ENCODE data around the gene SH3RF2.
"Not testable (repeated sequence)": the region's sequence is repeated elsewhere in the genome, so short reads cannot be mapped to it uniquely, and the experiment has no call there.

SH3RF2 gene

GRCh38 chr5:145981589-145982571, 45.5 kb downstream of the SH3RF2 start:
- DNase-seq: no peak

DNA sequence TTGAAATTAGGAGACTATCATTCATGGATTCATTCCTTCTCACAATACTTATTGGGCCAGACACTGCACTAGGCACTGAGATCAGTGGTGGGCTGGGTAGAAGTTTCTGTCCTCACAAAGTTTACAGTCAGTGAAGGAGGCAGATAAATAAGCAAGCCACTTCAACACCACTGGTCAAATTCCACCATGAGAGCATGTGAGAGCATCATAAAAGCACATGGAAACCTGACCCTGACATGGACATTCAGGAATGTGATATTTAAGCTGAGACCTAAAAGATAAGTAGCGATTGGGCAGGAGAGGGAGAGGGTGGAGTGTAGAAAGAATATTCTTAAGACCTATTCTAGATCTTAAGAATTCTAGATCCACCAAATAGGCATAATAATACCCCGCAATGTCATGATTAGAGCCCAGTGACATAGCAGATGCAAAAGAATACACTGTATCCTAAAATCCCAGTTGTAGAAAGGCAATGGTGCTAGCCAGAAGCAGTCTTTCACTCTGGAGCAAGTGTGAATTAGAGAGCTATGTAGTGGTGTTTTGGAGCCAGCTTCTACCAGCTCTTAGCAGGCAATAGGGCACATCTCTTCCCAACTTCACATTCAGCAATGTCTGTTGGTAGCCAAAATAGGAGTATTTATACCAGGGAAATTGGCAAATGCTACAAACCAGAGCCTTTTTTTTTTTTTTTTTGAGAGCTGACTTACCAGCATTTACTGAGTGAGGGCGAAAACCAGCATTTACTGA, 46.4 kb downstream of the SH3RF2 start:
- no peak for DNase-seq

DNA sequence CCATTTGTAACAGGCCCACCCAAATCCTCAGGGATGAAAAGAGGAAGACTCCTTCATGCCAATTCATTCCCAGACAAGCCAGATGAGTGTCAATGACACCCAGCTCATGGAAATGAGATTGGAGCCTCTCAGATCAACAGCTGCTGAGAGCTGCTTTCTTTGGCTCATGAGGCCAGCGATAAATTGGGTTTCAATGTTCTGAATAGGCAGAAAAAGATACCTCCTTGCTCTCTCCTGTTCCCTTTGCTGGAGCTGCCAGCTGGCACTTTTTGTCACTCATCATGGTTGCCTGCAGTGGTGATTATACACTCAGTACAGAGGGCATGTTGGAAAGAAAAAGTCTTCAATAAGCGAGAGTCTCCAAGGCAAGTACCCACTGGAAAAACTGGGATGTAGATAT, 47.1 kb downstream of the SH3RF2 start:
- DNase-seq: no peak

DNA sequence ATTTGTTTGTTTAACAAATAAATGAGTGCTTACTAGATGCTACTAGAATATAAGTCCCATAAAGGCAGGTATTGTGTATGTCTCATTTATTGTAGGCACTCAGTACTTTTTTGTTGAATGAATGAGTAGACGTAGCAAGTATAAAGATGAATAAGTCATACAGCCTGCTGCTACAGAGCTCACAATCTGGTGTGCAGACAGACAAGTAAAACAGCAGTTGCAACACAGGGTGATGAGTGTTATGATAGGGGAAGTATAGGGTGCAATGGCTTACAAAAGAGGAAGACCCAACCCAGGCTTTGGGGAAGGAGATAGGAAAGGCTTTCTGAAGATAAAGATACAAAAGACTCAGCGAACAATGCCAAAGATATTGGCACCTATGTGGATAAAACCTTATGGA, 47.7 kb downstream of the SH3RF2 start:
- DNase-seq: no peak

- DNase-seq: no peak
Observed at GRCh38 chr5:145987856-145988255, 51.5 kb downstream of the SH3RF2 start.

DNA sequence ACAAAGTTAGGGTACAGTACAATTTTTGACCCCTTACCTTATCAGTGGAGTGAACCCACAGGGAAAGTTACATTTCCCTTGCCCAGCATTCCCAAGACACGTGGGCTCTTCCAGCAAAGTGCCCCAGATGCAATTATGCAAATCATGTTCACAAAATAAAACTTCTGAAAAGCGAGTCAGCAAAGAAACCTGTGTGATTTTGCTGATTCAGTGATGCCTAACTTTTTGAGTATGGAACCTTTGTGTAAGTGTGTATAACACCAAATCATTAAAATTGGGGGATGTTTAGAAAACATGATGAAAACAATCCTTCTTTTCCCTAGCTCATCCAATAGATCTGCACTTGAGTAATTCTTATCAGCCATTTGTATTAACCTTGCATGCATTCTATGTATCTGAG, 52.6 kb downstream of the SH3RF2 start:
- no peak for DNase-seq

DNA sequence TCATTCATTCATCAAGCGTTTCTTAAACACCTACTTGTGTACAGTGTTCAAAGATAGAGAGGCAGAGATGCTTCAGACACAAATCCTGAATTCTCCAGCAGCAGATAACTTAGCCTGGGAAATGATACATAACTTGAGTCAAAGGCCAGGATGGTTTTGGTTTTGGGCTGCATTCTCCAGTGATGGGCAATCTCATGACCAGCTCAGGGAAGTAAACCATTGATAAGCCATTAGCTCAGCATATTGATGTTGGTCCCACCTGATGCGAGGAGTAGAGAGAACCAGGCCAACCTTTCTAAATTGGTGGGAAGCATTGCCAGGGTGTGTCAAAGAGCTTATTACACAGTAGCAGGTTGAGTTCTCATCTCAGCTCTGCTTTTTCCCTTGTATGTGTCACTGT, 53.0 kb downstream of the SH3RF2 start:
- no peak for DNase-seq

- no peak for DNase-seq
Observed at GRCh38 chr5:145990170-145990569, 53.8 kb downstream of the SH3RF2 start.

DNA sequence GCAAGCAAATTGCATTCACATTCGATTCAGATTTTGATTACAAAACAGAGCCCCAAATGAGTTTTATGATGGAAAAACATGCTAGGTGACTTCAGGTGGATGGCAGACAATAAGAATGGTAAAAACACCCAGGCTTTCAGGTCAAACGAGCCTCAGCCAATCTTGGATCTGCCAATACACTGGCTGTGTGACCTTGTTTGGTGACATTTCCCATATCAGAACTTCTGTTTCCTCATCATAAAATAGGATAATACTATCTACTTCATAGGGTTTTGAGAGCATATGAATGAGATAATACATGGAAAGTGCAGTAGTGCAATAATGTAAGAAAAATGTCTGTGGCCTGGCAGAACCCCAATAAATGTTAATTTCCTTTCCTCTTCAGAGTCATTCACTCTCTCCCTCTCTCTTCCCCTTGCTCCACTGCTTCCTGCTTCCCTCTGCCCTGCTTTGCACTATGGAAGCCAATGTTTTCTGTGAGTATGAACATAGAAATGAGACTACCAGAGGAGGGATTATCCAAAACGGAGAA, 54.7 kb downstream of the SH3RF2 start:
- DNase-seq: no peak

- not testable (repeated sequence) for DNase-seq
Observed at GRCh38 chr5:145993538-145993937, 57.2 kb downstream of the SH3RF2 start.

GRCh38 chr5:145996135-145996534, 59.8 kb downstream of the SH3RF2 start:
- no peak for DNase-seq

DNA sequence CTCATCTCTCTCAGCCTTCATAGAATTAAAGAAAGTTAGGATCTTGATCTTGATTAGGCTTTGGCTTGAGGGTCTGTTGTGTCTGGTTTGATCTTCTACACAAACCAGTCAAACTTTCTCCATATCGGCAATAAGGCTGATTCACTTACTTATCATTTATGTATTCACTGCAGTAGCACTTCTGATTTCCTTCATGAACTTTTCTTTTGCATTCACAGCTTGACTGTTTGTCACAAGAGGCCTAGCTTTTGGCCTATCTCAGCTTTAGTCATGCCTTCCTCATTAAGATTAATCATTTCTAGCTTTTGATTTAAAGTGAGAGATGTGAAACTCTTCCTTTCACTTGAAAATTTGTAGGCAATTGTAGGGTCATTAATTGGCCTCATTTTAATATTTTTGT, 62.8 kb downstream of the SH3RF2 start:
- no peak for DNase-seq

DNA sequence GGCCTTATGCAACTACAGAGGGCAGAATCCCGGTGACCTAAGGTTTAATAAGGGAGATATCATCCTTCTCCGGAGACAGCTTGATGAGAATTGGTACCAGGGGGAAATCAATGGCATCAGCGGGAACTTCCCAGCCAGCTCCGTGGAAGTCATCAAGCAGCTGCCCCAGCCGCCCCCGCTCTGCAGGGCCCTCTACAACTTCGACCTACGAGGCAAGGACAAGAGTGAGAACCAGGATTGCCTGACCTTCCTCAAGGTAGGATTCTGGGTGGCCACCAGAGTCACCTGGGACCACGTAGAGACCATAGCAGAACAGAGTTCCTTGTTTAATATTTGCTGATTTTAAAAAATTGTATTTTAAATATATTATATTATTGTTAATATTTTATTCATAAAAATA, 63.7 kb downstream of the SH3RF2 start:
- no peak for DNase-seq

DNA sequence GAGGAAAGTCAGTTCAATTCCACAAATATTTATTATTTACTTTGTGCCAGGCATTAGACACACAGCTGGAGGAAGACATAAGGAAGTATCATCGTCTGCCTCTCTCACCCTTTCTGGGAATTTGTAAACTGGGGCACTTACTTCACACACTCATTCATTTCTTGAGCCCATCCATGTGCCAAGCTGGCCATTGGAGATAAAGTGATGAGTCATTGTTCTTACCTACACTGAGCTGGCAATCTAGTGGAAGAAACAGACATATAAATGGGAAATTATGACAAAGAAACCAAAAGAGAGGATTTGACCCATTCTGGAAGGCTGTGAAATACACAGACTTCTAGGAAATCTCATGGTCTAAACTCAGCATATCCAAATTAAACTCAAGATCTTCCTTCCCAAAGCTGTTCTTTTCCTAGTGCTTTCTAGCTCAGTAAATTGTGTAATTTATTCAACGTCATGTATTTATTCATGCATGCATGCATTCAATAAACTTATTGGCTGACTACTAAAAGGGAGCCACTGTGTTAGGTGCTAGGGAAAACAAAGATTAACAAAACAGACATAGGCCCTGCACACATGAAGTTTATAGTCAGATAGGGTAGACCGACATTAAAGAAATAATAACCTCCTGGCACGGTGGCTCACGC, 65.3 kb downstream of the SH3RF2 start:
- no peak for DNase-seq

DNA sequence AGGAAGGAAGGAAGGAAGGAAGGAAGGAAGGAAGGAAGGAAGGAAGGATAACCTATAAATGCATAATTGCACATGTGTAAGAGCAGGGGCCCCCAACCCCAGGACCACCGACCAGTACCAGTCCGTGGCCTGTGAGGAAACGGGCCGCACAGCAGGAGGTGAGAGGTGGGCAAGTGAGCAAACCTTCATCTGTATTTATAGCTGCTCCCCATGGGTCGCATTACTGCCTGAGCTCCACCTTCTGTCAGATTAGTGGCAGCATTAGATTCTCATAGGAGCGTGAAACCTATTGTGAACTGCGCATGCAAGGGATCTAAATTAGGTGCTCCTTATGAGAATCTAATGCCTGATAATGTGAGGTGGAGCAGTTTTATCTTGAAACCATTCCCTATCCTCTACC, 66.1 kb downstream of the SH3RF2 start:
- no peak for DNase-seq

DNA sequence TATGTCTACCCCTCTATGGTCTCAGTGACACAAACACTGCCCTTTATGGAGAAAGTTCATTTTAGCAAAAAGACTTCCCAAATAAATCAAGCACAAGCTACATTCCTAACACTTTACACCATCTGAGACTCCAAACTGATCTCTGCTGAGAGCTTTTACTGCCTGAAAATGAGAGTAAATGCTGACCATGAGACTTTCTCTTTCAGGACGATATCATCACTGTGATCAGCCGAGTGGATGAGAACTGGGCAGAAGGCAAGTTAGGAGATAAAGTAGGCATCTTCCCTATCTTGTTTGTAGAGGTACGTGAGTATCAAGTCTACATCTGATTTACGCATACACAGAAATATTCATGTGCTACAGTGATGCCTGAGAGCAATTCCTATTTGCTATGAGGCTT, 67.5 kb downstream of the SH3RF2 start:
- DNase-seq: no peak

DNA sequence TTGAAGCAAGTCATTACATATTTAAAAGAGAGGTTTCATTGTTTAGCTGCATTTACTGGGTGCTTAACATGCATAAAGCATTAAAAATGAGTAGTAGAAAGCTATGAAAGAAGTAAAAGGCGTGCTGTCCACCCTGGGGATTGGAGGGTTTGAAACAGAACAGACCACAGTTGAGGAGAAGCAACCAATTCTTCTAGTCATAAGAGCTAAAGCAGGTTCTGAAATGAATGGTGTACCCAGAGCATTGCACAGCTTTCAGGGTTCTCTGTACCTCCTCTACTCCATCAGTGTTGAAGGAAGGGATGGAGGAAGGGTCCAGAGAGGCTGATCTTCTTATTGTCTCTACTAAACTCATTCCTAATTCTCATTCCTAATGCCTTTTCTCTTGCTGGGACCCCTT, 68.9 kb downstream of the SH3RF2 start:
- no peak for DNase-seq

GRCh38 chr5:146005723-146006122, 69.3 kb downstream of the SH3RF2 start:
- DNase-seq: no peak

DNA sequence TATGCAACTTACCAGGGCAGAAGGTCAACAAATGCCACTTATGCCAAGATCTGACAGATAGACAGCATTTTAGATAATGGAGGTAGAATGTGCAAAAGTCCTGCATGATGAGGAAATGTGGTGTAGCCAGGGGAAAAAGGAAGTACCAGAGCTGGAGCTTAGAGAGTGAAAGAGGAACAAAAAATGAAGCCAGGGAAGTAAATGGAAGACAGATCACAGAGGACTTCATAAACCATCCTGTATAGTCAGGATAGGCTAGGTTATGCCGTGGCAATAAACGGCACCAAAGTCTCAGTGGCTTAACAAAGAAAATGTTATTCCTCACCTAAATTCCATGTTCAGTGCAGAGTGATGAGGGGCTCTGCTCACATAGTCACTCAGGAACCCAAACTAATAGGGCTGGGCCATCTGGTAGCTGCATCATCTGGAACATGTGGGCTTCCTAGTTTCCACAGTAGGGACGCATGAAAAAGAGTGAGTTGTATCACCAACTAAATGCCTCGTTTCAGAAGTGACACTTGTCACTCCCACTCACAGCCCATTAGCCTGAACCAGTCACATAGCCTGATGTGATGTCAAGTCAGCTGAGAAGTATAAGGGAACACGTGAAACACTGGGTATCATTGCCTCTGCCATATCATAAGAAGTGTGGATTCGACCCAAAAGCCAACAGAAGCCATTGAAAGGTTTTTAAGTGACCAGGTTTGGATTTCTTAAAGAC, 70.3 kb downstream of the SH3RF2 start:
- no peak for DNase-seq

GRCh38 chr5:146007270-146007669, 70.9 kb downstream of the SH3RF2 start:
- DNase-seq: no peak

- no peak for DNase-seq
Observed at GRCh38 chr5:146007989-146008388, 71.6 kb downstream of the SH3RF2 start.

DNA sequence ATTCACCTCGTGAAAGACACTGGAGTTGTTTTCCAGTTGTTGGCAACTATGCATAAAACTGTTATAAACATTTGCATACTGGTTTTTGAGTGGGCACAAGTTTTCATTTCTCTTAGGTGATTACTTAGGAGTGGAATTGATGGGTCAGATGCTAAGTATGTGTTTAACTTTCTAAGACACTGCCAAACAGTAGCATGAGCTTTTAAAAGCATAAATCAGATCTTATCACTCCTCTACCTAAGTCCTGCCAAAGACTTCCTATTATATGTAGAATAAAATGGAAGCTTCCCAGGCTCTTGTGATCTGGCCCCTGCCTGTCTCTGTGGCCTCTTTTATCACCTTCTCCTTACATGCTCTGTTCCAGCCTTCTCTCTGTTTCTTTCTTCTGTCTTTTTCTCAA, 72.6 kb downstream of the SH3RF2 start:
- no peak for DNase-seq

DNA sequence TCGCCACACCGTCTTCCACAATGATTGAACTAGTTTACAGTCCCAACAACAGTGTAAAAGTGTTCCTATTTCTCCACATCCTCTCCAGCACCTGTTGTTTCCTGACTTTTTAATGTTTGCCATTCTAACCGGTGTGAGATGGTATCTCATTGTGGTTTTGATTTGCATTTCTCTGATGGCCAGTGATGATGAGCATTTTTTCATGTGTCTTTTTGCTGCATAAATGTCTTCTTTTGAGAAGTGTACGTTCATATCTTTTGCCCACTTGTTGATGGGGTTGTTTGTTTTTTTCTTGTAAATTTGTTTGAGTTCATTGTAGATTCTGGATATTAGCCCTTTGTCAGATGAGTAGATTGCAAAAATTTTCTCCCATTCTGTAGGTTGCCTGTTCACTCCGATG, 74.1 kb downstream of the SH3RF2 start:
- DNase-seq: not testable (repeated sequence)
